NK-92 treated with Interleukin-12 subunit alpha and Interleukin-12 subunit beta, amount 100 ng/mL, for 24 hours (cell line): ENCODE results near the gene UTP4.
"Not testable (repeated sequence)": the region's sequence is repeated elsewhere in the genome, so short reads cannot be mapped to it uniquely, and the experiment has no call there.

ENCODE experiments used
- DNase-seq: peaks from one replicate; lab custom pipeline; 2025; lab: John Stamatoyannopoulos, UW

Gene UTP4

GRCh38 chr16:69131167-69131838 lies 1.1 kb upstream of the UTP4 start:
- DNase-seq = no peak

- DNase-seq = peak; percentile 48
Measured at GRCh38 chr16:69131839-69132423, 518 bp upstream of the UTP4 start.

- DNase-seq = no peak
Measured at GRCh38 chr16:69133373-69133954, 1.0 kb downstream of the UTP4 start.

- no peak for DNase-seq
Measured at GRCh38 chr16:69138608-69139007, 6.2 kb downstream of the UTP4 start.

GRCh38 chr16:69139464-69139863 lies 7.0 kb downstream of the UTP4 start:
- not testable (repeated sequence) for DNase-seq

- DNase-seq = no peak
Measured at GRCh38 chr16:69141014-69141413, 8.6 kb downstream of the UTP4 start.

GRCh38 chr16:69141936-69142335 lies 9.5 kb downstream of the UTP4 start:
- DNase-seq = no peak

- DNase-seq = no peak
Measured at GRCh38 chr16:69143116-69143515, 10.7 kb downstream of the UTP4 start.

- DNase-seq = no peak
Measured at GRCh38 chr16:69145658-69146057, 13.2 kb downstream of the UTP4 start.

GRCh38 chr16:69149621-69150020 lies 17.2 kb downstream of the UTP4 start:
- DNase-seq = not testable (repeated sequence)

GRCh38 chr16:69150146-69150865 lies 17.9 kb downstream of the UTP4 start:
- DNase-seq = no peak

- DNase-seq = no peak
Measured at GRCh38 chr16:69157196-69157595, 24.7 kb downstream of the UTP4 start.

GRCh38 chr16:69160192-69160591 lies 27.7 kb downstream of the UTP4 start:
- no peak for DNase-seq

- DNase-seq = no peak
Measured at GRCh38 chr16:69165584-69165983, 33.1 kb downstream of the UTP4 start.

GRCh38 chr16:69166221-69166833 lies 33.9 kb downstream of the UTP4 start:
- no peak for DNase-seq

- DNase-seq = no peak
Measured at GRCh38 chr16:69166946-69167930, 34.8 kb downstream of the UTP4 start.

- DNase-seq = no peak
Measured at GRCh38 chr16:69169051-69169450, 36.6 kb downstream of the UTP4 start.

GRCh38 chr16:69169607-69170352 lies 37.3 kb downstream of the UTP4 start:
- DNase-seq = no peak

- DNase-seq = no peak
Measured at GRCh38 chr16:69171325-69172084, 39.1 kb downstream of the UTP4 start.
